GM10266 (cell line): ENCODE results near the gene MYCBPAP.

Experiments
- DNase-seq: peaks from one replicate; pipeline ENCODE4 v3.0.0; 2012; ENCODE audit errors: extremely low spot score
- CTCF ChIP-seq: IDR thresholded peaks from 2 replicates; pipeline ENCODE4 v1.5.1; 2012; ENCODE audit warnings: mild to moderate bottlenecking, low read depth; ENCODE audit not compliant: control insufficient read depth, insufficient read depth; ENCODE audit errors: missing control alignments

The MYCBPAP gene

GRCh38 chr17:50546701-50547034, 38.4 kb downstream of the MYCBPAP start:
- no peak for TF ChIP-seq CTCF
- DNase-seq = no peak

- DNase-seq = peak; percentile 95
- TF ChIP-seq CTCF = peak; percentile 99
Measured at GRCh38 chr17:50547035-50547735, 38.9 kb downstream of the MYCBPAP start, which contains the start of gene SPATA20. Gene SPATA20 (plus strand): TSS chr17:50547174. CDS start chr17:50547209, 35 bp downstream.

GRCh38 chr17:50547736-50548083, 39.5 kb downstream of the MYCBPAP start:
- no peak for TF ChIP-seq CTCF

GRCh38 chr17:50548831-50549230, 40.6 kb downstream of the MYCBPAP start:
- no peak for TF ChIP-seq CTCF
- no peak for DNase-seq

More at GRCh38 chr17:50547736-50548083, 39.5 kb downstream of the MYCBPAP start:
- no peak for DNase-seq

GRCh38 chr17:50549256-50549941, 41.2 kb downstream of the MYCBPAP start:
- no peak for TF ChIP-seq CTCF

GRCh38 chr17:50549969-50550368, 41.7 kb downstream of the MYCBPAP start:
- TF ChIP-seq CTCF = no peak
- no peak for DNase-seq

More at GRCh38 chr17:50549256-50549941, 41.2 kb downstream of the MYCBPAP start:
- DNase-seq = no peak
